Hepatocyte (in vitro differentiated cells): ENCODE data around the gene C19orf47. TPM values are rescaled to one million over a fixed set of nuclear protein-coding genes. Genes with fewer than 3 reads are reported as not detected.

Experiments
- DNase-seq: peaks from one replicate; pipeline ENCODE4 v3.0.0-alpha.2; 2016; ENCODE audit warnings: low spot score
- H2AFZ ChIP-seq: fragments of 200-600 bp; sonication (generic); 2 replicates; pipeline ENCODE4 v1.6.0; 2016; ENCODE audit warnings: antibody characterized with exemption, mild to moderate bottlenecking
- H3K27ac ChIP-seq: fragments of 200-600 bp; sonication (generic); 2 replicates; pipeline ENCODE4 v1.5.1; 2016; ENCODE audit warnings: mild to moderate bottlenecking
- H3K27me3 ChIP-seq: fragments of 200-600 bp; sonication (generic); 2 replicates; pipeline ENCODE4 v1.6.1; 2016
- H3K36me3 ChIP-seq: fragments of 200-600 bp; sonication (generic); replicated peaks from 2 replicates; pipeline ENCODE4 v1.5.1; 2016; ENCODE audit warnings: low read depth; ENCODE audit not compliant: insufficient read depth
- H3K4me1 ChIP-seq: fragments of 200-600 bp; sonication (generic); 2 replicates; pipeline ENCODE4 v1.5.1; 2016; ENCODE audit warnings: mild to moderate bottlenecking, moderate library complexity; ENCODE audit not compliant: insufficient read depth
- H3K4me2 ChIP-seq: fragments of 200-600 bp; sonication (generic); 2 replicates; pipeline ENCODE4 v1.6.0; 2016
- H3K4me3 ChIP-seq: fragments of 200-600 bp; sonication (generic); 2 replicates; pipeline ENCODE4 v1.5.1; 2016; ENCODE audit warnings: mild to moderate bottlenecking
- H3K79me2 ChIP-seq: fragments of 200-600 bp; sonication (generic); 2 replicates; pipeline ENCODE4 v1.6.0; 2017; ENCODE audit warnings: mild to moderate bottlenecking
- H3K9me2 ChIP-seq: fragments of 200-600 bp; sonication (generic); replicated peaks from 2 replicates; pipeline ENCODE4 v1.6.0; 2017; ENCODE audit warnings: mild to moderate bottlenecking; ENCODE audit not compliant: insufficient read depth
- H3K9me3 ChIP-seq: fragments of 200-600 bp; sonication (generic); 2 replicates; pipeline ENCODE4 v1.5.1; 2016; ENCODE audit warnings: low read depth, mild to moderate bottlenecking
- H4K20me1 ChIP-seq: fragments of 200-600 bp; sonication (generic); 2 replicates; pipeline ENCODE4 v1.6.0; 2016; ENCODE audit warnings: mild to moderate bottlenecking; ENCODE audit not compliant: insufficient read depth, poor library complexity, severe bottlenecking
- CTCF ChIP-seq: fragments of 200-600 bp; sonication (generic); IDR thresholded peaks from 2 replicates; pipeline ENCODE4 v1.5.1; 2016; ENCODE audit warnings: antibody characterized with exemption, mild to moderate bottlenecking; ENCODE audit not compliant: poor library complexity
- EZH2 ChIP-seq: fragments of 200-600 bp; sonication (generic); IDR thresholded peaks from 2 replicates; pipeline ENCODE4 v1.6.1; 2016; ENCODE audit warnings: antibody characterized with exemption, mild to moderate bottlenecking, borderline replicate concordance
- EZH2phosphoT487 ChIP-seq: fragments of 200-600 bp; sonication (generic); IDR thresholded peaks from one replicate; pipeline ENCODE4 v1.6.1; 2018; ENCODE audit warnings: antibody characterized with exemption, mild to moderate bottlenecking, low read depth, moderate library complexity; ENCODE audit not compliant: unreplicated experiment, severe bottlenecking
- WGBS: methylation state at CpG from one replicate; pipeline ENCODE4 v1.1.6; 2016; ENCODE audit warnings: low lambda C conversion rate; ENCODE audit errors: missing lambda C conversion rate; 5-methylcytosine and 5-hydroxymethylcytosine counted together
- polyA plus RNA-seq: library from polyadenylated mRNA; unstranded; fragments of >200 nt; fragmentation: Nextera tagmentation; extraction: Ambion mirVana; gene quantifications from 2 replicates; pipeline ENCODE4 v1.2.1, GENCODE V29; 2016
- total RNA-seq: library from RNA; depleted of rRNA; stranded (reverse); fragments of >200 nt; gene quantifications from 2 replicates; pipeline ENCODE4 v1.2.3, GENCODE V29; 2014

The C19orf47 gene
- total and polyA plus RNA-seq, 2 experiments from 2014 or later = 7.4 to 9.8 TPM

DNA sequence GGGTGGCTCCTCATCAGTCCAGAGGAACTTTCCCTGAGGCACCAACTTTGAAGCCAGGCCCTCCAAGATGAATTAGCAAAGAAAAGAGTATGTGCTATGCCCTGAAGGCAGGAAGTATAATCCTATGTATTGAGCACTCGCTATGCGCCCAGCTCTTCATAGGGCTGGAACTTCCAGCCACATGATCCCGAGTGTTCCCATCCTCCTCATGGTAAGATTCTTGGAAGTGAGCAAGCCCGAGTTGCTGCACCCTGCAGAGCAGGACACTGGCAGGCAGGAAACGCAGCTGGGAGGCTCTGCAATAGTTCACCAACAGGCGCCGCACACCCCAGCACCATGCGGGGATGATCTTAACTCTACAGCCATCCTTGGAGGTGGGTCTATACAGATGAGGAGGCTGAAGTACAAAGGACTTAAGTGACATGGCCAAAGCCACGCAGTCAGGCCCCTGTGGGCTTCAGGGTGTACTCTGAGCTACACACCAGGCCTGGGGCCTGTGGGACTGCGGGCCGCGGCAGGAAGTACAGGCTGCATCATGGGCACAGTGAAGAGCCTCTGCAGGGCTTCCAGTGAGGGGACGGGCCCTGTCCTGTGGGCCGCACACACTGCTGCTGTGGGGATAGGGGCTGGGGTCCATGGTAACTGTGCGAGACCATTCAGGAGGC lies 25.1 kb downstream of the C19orf47 start:
- no peak for DNase-seq
- H3K4me3 ChIP-seq = no peak overlapping the region
- H3K9me3 ChIP-seq = no peaks in the 10 kb centered on the region
- H3K4me2 ChIP-seq = no peak overlapping the region
- no peaks in the 10 kb centered on the region for H3K9me2 ChIP-seq
- no peaks in the 10 kb centered on the region for H3K4me1 ChIP-seq
- H2AFZ ChIP-seq = no peak overlapping the region
- H3K27me3 ChIP-seq = no peaks in the 10 kb centered on the region
- no peaks in the 10 kb centered on the region for H3K36me3 ChIP-seq
- TF ChIP-seq CTCF (no peak), EZH2 (no peak), EZH2phosphoT487 (no peak)
- no peak overlapping the region for H3K27ac ChIP-seq
- H4K20me1 ChIP-seq = no peaks in the 10 kb centered on the region
- H3K79me2 ChIP-seq = no peaks in the 10 kb centered on the region
- WGBS = 93% methylated on average over 15 of the region's 15 CpGs

- TF ChIP-seq EZH2phosphoT487 (no peak), EZH2 (no peak), CTCF (no peak)
- Histone ChIP-seq H3K36me3 (no peaks in the 10 kb centered on the region), H3K9me3 (no peaks in the 10 kb centered on the region), H3K27me3 (no peaks in the 10 kb centered on the region), H3K9me2 (no peaks in the 10 kb centered on the region), H3K27ac (no peak overlapping the region), H3K4me1 (no peaks in the 10 kb centered on the region), H3K79me2 (no peaks in the 10 kb centered on the region), H3K4me2 (no peak overlapping the region), H2AFZ (no peak overlapping the region), H4K20me1 (no peaks in the 10 kb centered on the region), H3K4me3 (no peak overlapping the region)
- no peak for DNase-seq
- 94% methylated on average over 7 of the region's 7 CpGs for WGBS
Observed at GRCh38 chr19:40322271-40322610, 26.0 kb downstream of the C19orf47 start.

- no peaks in the 10 kb centered on the region for H3K36me3 ChIP-seq
- no peak overlapping the region for H2AFZ ChIP-seq
Observed at GRCh38 chr19:40321566-40322270, 26.5 kb downstream of the C19orf47 start.

More at GRCh38 chr19:40321566-40322270, 26.5 kb downstream of the C19orf47 start:
- Histone ChIP-seq H3K9me3 (no peaks in the 10 kb centered on the region), H3K27ac (no peak overlapping the region), H3K27me3 (no peaks in the 10 kb centered on the region), H4K20me1 (no peaks in the 10 kb centered on the region), H3K4me2 (no peak overlapping the region), H3K4me1 (no peaks in the 10 kb centered on the region), H3K4me3 (no peak overlapping the region), H3K9me2 (no peaks in the 10 kb centered on the region), H3K79me2 (no peaks in the 10 kb centered on the region)
- 99% methylated on average over 27 of the region's 27 CpGs for WGBS
- TF ChIP-seq EZH2 (no peak), CTCF (no peak), EZH2phosphoT487 (no peak)
- DNase-seq = no peak
